A549 (cell line): ENCODE data around the gene RORC. TPM values are rescaled to one million over a fixed set of nuclear protein-coding genes. Genes with fewer than 3 reads are reported as not detected.

ENCODE experiments used
- ATAC-seq, 2 experiments: fragments of 200-7000 bp in 1 of 2; fragments of >200 bp in 1 of 2; cut with Nextera tagmentation in 1 of 2; cut with Tn5 transposase in 1 of 2; 3 replicates each; pipeline versions ENCODE4 v1.8.0 to v1.9.1; 2018 to 2020; ENCODE audit warnings: mild to moderate bottlenecking in 1 of 2, moderate library complexity in 1 of 2
- CTCF ChIA-PET: fragments of 300-600 bp; sonication (Branson Sonifier 250); formaldehyde crosslinking; extraction: SDS; loops from one replicate; lab custom pipeline; 2021; ENCODE audit warnings: antibody characterized with exemption, inconsistent platforms; lab: Yijun Ruan, JAX
- POLR2A ChIA-PET: fragments of 350-600 bp; formaldehyde crosslinking; extraction: SDS; loops from one replicate; lab custom pipeline; 2021; ENCODE audit warnings: antibody characterized with exemption, inconsistent platforms; lab: Yijun Ruan, JAX
- DNase-seq, 2 experiments: peaks; one replicate each; pipeline versions ENCODE4 v3.0.0 to v3.0.0-alpha.2; 2011 to 2016; ENCODE audit warnings: low read depth in 1 of 2, low spot score in 1 of 2
- FAIRE-seq: peaks from 2 replicates; lab custom pipeline; 2011; peaks lifted over from hg19 to GRCh38; lab: Jason Lieb, UNC
- H3K27ac ChIP-seq, 2 experiments: fragments of >200 bp; sonication (Bioruptor Twin); formaldehyde crosslinking; 3 replicates each; pipeline ENCODE4 v1.5.1; 2016 to 2017
- H3K4me1 ChIP-seq: fragments of >200 bp; sonication (Bioruptor Twin); formaldehyde crosslinking; 3 replicates; pipeline ENCODE4 v1.6.1; 2016
- H3K4me2 ChIP-seq: fragments of >200 bp; sonication (Bioruptor Twin); formaldehyde crosslinking; 3 replicates; pipeline ENCODE4 v1.6.1; 2016
- H3K4me3 ChIP-seq: fragments of >200 bp; sonication (Bioruptor Twin); formaldehyde crosslinking; 3 replicates; pipeline ENCODE4 v1.5.1; 2016
- H3K9me3 ChIP-seq: fragments of >200 bp; sonication (Bioruptor Twin); formaldehyde crosslinking; 3 replicates; pipeline ENCODE4 v1.6.1; 2016
- CBX2 ChIP-seq: fragments of 200-600 bp; sonication (generic); IDR thresholded peaks from 2 replicates; pipeline ENCODE4 v1.6.1; 2016; ENCODE audit warnings: low read depth, mild to moderate bottlenecking, borderline replicate concordance
- CEBPB ChIP-seq, 2 experiments: fragments of >200 bp in 1 of 2; sonication (Bioruptor Twin) in 1 of 2; formaldehyde crosslinking in 1 of 2; IDR thresholded peaks; 2 replicates each; pipeline ENCODE4 v1.6.1; 2012 to 2016
- CHD2 ChIP-seq: fragments of 150-350 bp; IDR thresholded peaks from 2 replicates; pipeline ENCODE4 v1.6.1; 2014; ENCODE audit warnings: low read length; ENCODE audit not compliant: partially characterized antibody
- EP300 ChIP-seq, 2 experiments: fragments of >200 bp; sonication (Bioruptor Twin); formaldehyde crosslinking; IDR thresholded peaks; 2 replicates in 1 of 2; 3 replicates in 1 of 2; pipeline ENCODE4 v1.6.1; 2016 to 2017
- FOXS1 ChIP-seq: fragments of 250-450 bp; sonication (Bioruptor Pico); IDR thresholded peaks from 2 replicates; pipeline ENCODE4 v1.5.0; 2020; ENCODE audit warnings: mild to moderate bottlenecking, moderate library complexity
- GATA3 ChIP-seq: IDR thresholded peaks from 2 replicates; pipeline ENCODE4 v1.6.1; 2012; ENCODE audit warnings: borderline replicate concordance
- HOXB13 ChIP-seq: fragments of 250-450 bp; sonication (Bioruptor Pico); IDR thresholded peaks from 2 replicates; pipeline ENCODE4 v1.5.0; 2020; ENCODE audit warnings: low read depth, mild to moderate bottlenecking, moderate library complexity
- JUN ChIP-seq, 2 experiments: fragments of >200 bp; sonication (Bioruptor Twin); formaldehyde crosslinking; IDR thresholded peaks; 2 replicates in 1 of 2; 3 replicates in 1 of 2; pipeline ENCODE4 v1.6.1; 2016 to 2017
- KDM1A ChIP-seq: fragments of 200-600 bp; sonication (generic); IDR thresholded peaks from 2 replicates; pipeline ENCODE4 v1.6.1; 2016; ENCODE audit warnings: low read depth, mild to moderate bottlenecking
- MYC ChIP-seq: IDR thresholded peaks from 2 replicates; pipeline ENCODE4 v1.6.1; 2012; ENCODE audit warnings: mild to moderate bottlenecking, inconsistent platforms, low read length, improper control_type of control experiment, borderline replicate concordance
- NR3C1 ChIP-seq: fragments of >200 bp; sonication (Bioruptor Twin); formaldehyde crosslinking; IDR thresholded peaks from 3 replicates; pipeline ENCODE4 v1.6.1; 2017
- POLR2AphosphoS2 ChIP-seq: conservative IDR thresholded peaks from 2 replicates; pipeline ENCODE4 v1.6.1; 2012; ENCODE audit warnings: low read length, improper control_type of control experiment, inconsistent platforms
- RCOR1 ChIP-seq: fragments of 150-350 bp; IDR thresholded peaks from 2 replicates; pipeline ENCODE4 v1.6.1; 2014; ENCODE audit warnings: antibody characterized with exemption, low read length, low read depth
- RFX5 ChIP-seq: fragments of 450-650 bp; IDR thresholded peaks from 2 replicates; pipeline ENCODE4 v1.7.1; 2014; ENCODE audit warnings: antibody characterized with exemption, mild to moderate bottlenecking, moderate library complexity
- SMC3 ChIP-seq: fragments of >200 bp; sonication (Bioruptor Twin); formaldehyde crosslinking; IDR thresholded peaks from 3 replicates; pipeline ENCODE4 v1.6.1; 2018; ENCODE audit warnings: inconsistent platforms
- SREBF2 ChIP-seq: fragments of 450-650 bp; IDR thresholded peaks from 2 replicates; pipeline ENCODE4 v1.6.1; 2014; ENCODE audit warnings: mild to moderate bottlenecking, moderate library complexity
- WGBS: methylation state at CpG from one replicate; pipeline ENCODE4 v1.1.6; 2017; ENCODE audit errors: missing lambda C conversion rate; 5-methylcytosine and 5-hydroxymethylcytosine counted together
- polyA plus RNA-seq, 4 experiments: library from polyadenylated mRNA; depleted of rRNA in 3 of 4; stranded (reverse); fragments of >200 nt; fragmentation: RNase III in 1 of 4; extraction: RNeasy Plus Mini Kit Qiagen cat#74134 plus additional on column Dnase treatment in 1 of 4; gene quantifications; 2 replicates in 3 of 4; 3 replicates in 1 of 4; pipeline ENCODE4 v1.2.3, GENCODE V29; 2011 to 2017
- TF ChIP-seq, protein P1 (sequence below): fragments of >200 bp; sonication (Bioruptor Twin); formaldehyde crosslinking; IDR thresholded peaks from 3 replicates; pipeline ENCODE4 v1.5.1; 2016
- TF ChIP-seq, protein P2 (sequence below): fragments of 250-450 bp; sonication (Bioruptor Pico); IDR thresholded peaks from 2 replicates; pipeline ENCODE4 v1.5.0; 2020; ENCODE audit warnings: low read depth, mild to moderate bottlenecking, moderate library complexity
- TF ChIP-seq, protein P3 (sequence below): fragments of 150-350 bp; IDR thresholded peaks from 2 replicates; pipeline ENCODE4 v1.6.1; 2014; ENCODE audit warnings: low read depth, mild to moderate bottlenecking, low read length
- TF ChIP-seq, protein P4 (sequence below): IDR thresholded peaks from 2 replicates; pipeline ENCODE4 v1.6.1; 2012

RORC gene
- polyA plus RNA-seq, 2 of the 4 experiments (the other 2 are of a cell fraction) = 0.06 to 0.25 TPM

DNA sequence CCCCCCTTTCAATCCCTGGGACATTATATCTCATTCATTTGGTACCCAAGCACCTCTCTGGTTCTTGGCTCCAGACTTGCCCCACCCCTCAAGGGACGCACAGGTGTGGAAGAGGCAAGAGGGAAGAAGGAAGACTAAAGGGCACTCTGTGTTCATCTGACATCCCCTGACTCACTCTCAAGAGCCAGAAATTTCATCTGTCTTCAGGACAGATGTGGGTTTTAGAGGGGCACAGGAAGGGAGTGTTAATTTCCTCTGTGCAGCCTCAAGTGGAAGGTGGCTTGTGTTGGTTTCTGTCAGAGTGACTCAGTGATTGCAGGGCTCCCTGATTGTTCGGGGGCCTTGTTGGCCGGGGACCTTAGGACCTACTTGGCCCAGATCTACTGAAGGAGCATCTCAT is 5.6 kb upstream of the RORC start (continued):
- TF ChIP-seq HOXB13 (CRISPR knock-in tag) (no peak), RFX5 (no peak), KDM1A (no peak), JUN (IDR thresholded peaks at IDR 0.05) (no peak), GATA3 (no peak), RCOR1 (no peak)
- TF ChIP-seq, all 56 proteins: peak for 0

DNA sequence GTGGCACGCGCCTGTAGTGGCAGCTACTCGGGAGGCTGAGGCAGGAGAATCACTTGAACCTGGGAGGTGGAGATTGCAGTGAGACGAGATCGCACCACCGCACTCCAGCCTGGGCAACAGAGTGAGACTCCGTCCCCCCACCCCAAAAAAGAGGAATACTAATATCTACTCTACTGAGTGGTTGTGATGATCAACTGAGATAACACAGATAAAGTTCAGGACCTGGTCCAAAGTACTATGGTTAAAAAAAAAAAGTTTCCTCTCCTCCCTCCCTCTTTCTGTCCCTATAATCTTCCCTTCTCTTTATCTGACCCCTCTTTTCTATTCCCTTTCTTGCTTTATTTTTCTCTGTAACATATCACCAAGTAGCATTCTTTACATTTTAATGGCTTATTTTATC is 4.0 kb upstream of the RORC start:
- peaks cover 22% of the 10 kb centered on the region for H3K4me1 ChIP-seq
- no peak for DNase-seq
- no peak overlapping the region for H3K27ac ChIP-seq
- 89% methylated on average over 7 of the region's 7 CpGs for WGBS
- H3K4me3 ChIP-seq = no peak overlapping the region
- no peak for FAIRE-seq
- TF ChIP-seq CHD2 (no peak), SMC3 (no peak), SREBF2 (no peak), POLR2AphosphoS2 (no peak), EP300 (IDR thresholded peaks at IDR 0.05) (no peak), MYC (no peak)
- TF ChIP-seq, protein P1, sequence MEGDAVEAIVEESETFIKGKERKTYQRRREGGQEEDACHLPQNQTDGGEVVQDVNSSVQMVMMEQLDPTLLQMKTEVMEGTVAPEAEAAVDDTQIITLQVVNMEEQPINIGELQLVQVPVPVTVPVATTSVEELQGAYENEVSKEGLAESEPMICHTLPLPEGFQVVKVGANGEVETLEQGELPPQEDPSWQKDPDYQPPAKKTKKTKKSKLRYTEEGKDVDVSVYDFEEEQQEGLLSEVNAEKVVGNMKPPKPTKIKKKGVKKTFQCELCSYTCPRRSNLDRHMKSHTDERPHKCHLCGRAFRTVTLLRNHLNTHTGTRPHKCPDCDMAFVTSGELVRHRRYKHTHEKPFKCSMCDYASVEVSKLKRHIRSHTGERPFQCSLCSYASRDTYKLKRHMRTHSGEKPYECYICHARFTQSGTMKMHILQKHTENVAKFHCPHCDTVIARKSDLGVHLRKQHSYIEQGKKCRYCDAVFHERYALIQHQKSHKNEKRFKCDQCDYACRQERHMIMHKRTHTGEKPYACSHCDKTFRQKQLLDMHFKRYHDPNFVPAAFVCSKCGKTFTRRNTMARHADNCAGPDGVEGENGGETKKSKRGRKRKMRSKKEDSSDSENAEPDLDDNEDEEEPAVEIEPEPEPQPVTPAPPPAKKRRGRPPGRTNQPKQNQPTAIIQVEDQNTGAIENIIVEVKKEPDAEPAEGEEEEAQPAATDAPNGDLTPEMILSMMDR = no peak
- TF ChIP-seq, protein P2, sequence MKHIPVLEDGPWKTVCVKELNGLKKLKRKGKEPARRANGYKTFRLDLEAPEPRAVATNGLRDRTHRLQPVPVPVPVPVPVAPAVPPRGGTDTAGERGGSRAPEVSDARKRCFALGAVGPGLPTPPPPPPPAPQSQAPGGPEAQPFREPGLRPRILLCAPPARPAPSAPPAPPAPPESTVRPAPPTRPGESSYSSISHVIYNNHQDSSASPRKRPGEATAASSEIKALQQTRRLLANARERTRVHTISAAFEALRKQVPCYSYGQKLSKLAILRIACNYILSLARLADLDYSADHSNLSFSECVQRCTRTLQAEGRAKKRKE (CRISPR knock-in tag) = no peak
- ChIA-PET POLR2A (no interaction called here), CTCF (interaction anchor here (0.6 to 5.5 kb wide), 62 partner anchors 7 to 774 kb away, joined by 3 to 77 read pairs (median 4); partner anchors contain the start of genes MRPL9, RFX5, SELENBP1 and THEM5)
- ATAC-seq = no peak
- no peak overlapping the region for H3K4me2 ChIP-seq
- H3K9me3 ChIP-seq = no peaks in the 10 kb centered on the region

DNA sequence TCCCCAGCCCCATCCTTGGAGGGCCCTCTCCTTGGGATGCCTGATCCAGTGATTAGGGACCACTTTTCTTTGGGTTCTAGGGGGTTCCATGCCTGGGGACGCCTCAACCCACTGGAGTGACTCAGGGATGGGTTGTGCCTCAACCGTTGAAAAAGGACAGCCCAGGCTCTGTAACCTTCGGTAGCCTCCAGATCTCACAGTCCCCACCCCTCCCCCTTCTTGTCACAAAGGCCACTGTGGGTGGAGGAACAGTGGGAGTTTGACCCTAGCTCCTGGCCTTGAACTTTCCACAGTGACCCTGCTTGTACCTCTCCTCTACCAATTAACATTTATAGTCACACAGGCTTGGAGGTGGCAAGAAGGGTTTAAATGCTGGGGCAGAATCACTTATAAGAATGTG is 2.6 kb upstream of the RORC start:
- ChIA-PET CTCF (interaction anchor here (0.9 to 5.5 kb wide), 6 partner anchors 11 to 390 kb away, joined by 3 to 77 read pairs (median 4); partner anchors contain the start of gene MRPL9), POLR2A (no interaction called here)
- TF ChIP-seq HOXB13 (CRISPR knock-in tag) = no peak
- TF ChIP-seq NR3C1 = no peak
- Histone ChIP-seq H3K9me3 (no peaks in the 10 kb centered on the region), H3K4me3 (no peak overlapping the region), H3K4me1 (peaks cover 24% of the 10 kb centered on the region), H3K27ac (no peak overlapping the region), H3K4me2 (no peak overlapping the region)
- no peak for FAIRE-seq
- ATAC-seq = no peak
- DNase-seq = no peak
- 100% methylated on average over 2 of the region's 3 CpGs for WGBS

DNA sequence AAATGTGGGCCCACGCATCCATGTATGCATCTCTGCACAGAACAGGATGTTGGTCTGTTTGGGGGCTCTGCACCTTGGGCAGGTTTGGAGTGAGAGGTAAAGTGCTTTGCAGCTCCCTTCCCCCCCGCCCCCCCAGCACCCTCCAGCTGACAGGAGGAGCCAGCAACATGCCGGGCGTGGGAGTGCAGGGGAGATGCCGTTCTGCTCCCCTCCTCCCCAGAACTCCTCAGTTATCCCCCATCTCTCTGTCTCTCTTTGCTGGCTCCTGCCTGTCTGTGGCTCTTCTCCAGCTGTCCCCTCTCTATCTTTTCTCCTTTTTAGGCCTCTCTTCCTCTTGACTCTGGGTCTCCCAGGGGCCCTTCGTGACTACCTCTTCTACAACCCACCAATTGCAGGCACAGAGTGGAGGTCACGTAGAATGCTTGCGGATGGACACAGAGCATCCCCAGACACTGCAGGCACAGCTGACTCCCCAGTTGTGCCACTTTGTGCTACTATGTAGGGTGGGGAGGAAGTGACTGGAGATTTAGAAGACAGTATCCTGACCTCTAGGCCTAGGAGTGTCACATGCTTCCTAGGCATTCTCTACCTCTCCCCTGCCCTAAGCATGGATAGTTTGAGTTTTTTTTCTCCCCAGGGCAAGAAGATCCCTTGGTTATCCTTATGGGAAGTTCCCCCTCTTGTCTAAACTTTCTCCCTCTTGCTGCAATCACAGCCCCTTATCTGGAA is 1.7 kb upstream of the RORC start:
- Histone ChIP-seq H3K4me3 (no peak overlapping the region), H3K4me1 (peaks cover 24% of the 10 kb centered on the region), H3K27ac (no peak overlapping the region), H3K9me3 (no peaks in the 10 kb centered on the region), H3K4me2 (no peak overlapping the region)
- DNase-seq = no peak
- CTCF ChIA-PET = interaction anchor here (0.8 to 3.0 kb wide), 7 partner anchors 9 to 389 kb away, joined by 3 to 10 read pairs (median 3); no protein-coding TSS in a partner anchor
- TF ChIP-seq CEBPB (IDR thresholded peaks at IDR 0.05) (no peak), CBX2 (no peak), FOXS1 (CRISPR knock-in tag) (no peak)
- TF ChIP-seq, protein P3, sequence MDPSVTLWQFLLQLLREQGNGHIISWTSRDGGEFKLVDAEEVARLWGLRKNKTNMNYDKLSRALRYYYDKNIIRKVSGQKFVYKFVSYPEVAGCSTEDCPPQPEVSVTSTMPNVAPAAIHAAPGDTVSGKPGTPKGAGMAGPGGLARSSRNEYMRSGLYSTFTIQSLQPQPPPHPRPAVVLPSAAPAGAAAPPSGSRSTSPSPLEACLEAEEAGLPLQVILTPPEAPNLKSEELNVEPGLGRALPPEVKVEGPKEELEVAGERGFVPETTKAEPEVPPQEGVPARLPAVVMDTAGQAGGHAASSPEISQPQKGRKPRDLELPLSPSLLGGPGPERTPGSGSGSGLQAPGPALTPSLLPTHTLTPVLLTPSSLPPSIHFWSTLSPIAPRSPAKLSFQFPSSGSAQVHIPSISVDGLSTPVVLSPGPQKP = no peak
- TF ChIP-seq, protein P4, sequence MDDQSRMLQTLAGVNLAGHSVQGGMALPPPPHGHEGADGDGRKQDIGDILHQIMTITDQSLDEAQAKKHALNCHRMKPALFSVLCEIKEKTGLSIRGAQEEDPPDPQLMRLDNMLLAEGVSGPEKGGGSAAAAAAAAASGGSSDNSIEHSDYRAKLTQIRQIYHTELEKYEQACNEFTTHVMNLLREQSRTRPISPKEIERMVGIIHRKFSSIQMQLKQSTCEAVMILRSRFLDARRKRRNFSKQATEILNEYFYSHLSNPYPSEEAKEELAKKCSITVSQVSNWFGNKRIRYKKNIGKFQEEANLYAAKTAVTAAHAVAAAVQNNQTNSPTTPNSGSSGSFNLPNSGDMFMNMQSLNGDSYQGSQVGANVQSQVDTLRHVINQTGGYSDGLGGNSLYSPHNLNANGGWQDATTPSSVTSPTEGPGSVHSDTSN = no peak
- ATAC-seq = no peak
- WGBS = 86% methylated on average over 5 of the region's 8 CpGs
- POLR2A ChIA-PET = interaction anchor here (0.5 to 0.9 kb wide), 2 partner anchors 70 to 758 kb away, joined by 3 read pairs; partner anchors contain the start of gene MRPL9
- FAIRE-seq = no peak
